ENCODE measurements around the gene ARHGDIA. TPM values are rescaled to one million over a fixed set of nuclear protein-coding genes. Genes with fewer than 3 reads are reported as not detected.

ARHGDIA gene
- total RNA-seq, 1 experiment from 2014 or later = 304 TPM

- Histone ChIP-seq H3K9me3 (replicated peaks) (no peaks in the 10 kb centered on the region), H3K27me3 (replicated peaks) (no peaks in the 10 kb centered on the region), H3K4me3 (no peak overlapping the region), H3K4me1 (replicated peaks) (peaks cover 43% of the 10 kb centered on the region), H3K36me3 (peaks cover 83% of the 10 kb centered on the region), H3K27ac (no peak overlapping the region)
- DNase-seq (ENCODE audit: low read depth in 1 of 2, low spot score in 2 of 2) = no peak
Observed at GRCh38 chr17:81902653-81903414, 31.7 kb upstream of the ARHGDIA start.

- H3K27ac ChIP-seq = no peak within 1 kb of the TSS
- peaks cover 50% of the 10 kb centered on the region for H3K4me1 ChIP-seq (replicated peaks)
- 0 out of 2 replicates have a peak within 1 kb of the TSS, but pooled peaks have one; percentile 13 for H3K4me3 ChIP-seq
- no peak for DNase-seq (ENCODE audit: low read depth in 1 of 2, low spot score in 2 of 2)
- no peaks in the 10 kb centered on the region for H3K9me3 ChIP-seq (replicated peaks)
- H3K36me3 ChIP-seq = peaks cover 83% of the 10 kb centered on the region
- no peaks in the 10 kb centered on the region for H3K27me3 ChIP-seq (replicated peaks)
Observed at GRCh38 chr17:81902023-81902652, 31.0 kb upstream of the ARHGDIA start, which contains the start of gene NPB. NPB (plus strand) TSS chr17:81902238; CDS start chr17:81902278, 40 bp downstream.

GRCh38 chr17:81901167-81902022, 30.3 kb upstream of the ARHGDIA start:
- peaks cover 83% of the 10 kb centered on the region for H3K36me3 ChIP-seq
- no peak overlapping the region for H3K4me3 ChIP-seq
- no peak overlapping the region for H3K27ac ChIP-seq
- no peak for DNase-seq (ENCODE audit: low read depth in 1 of 2, low spot score in 2 of 2)
- H3K27me3 ChIP-seq (replicated peaks) = no peaks in the 10 kb centered on the region
- peaks cover 53% of the 10 kb centered on the region for H3K4me1 ChIP-seq (replicated peaks)
- H3K9me3 ChIP-seq (replicated peaks) = no peaks in the 10 kb centered on the region

- Histone ChIP-seq H3K4me3 (no peak overlapping the region), H3K36me3 (peaks cover 83% of the 10 kb centered on the region), H3K27me3 (replicated peaks) (no peaks in the 10 kb centered on the region), H3K9me3 (replicated peaks) (no peaks in the 10 kb centered on the region), H3K4me1 (replicated peaks) (peaks cover 53% of the 10 kb centered on the region), H3K27ac (no peak overlapping the region)
- DNase-seq (ENCODE audit: low read depth in 1 of 2, low spot score in 2 of 2) = no peak
Observed at GRCh38 chr17:81900181-81900820, 29.2 kb upstream of the ARHGDIA start.

- Histone ChIP-seq H3K27me3 (replicated peaks) (no peaks in the 10 kb centered on the region), H3K27ac (peak overlapping the region; percentile 63; the same call in 1 of the 2 replicates), H3K4me3 (no peak overlapping the region), H3K4me1 (replicated peaks) (peaks cover 53% of the 10 kb centered on the region), H3K9me3 (replicated peaks) (no peaks in the 10 kb centered on the region), H3K36me3 (peaks cover 80% of the 10 kb centered on the region)
- DNase-seq (ENCODE audit: low read depth in 1 of 2, low spot score in 2 of 2) = peak in 1 of 2 experiments; percentile 53
Observed at GRCh38 chr17:81899514-81900166, 28.5 kb upstream of the ARHGDIA start.

GRCh38 chr17:81898885-81899284, 27.7 kb upstream of the ARHGDIA start:
- Histone ChIP-seq H3K4me1 (replicated peaks) (peaks cover 53% of the 10 kb centered on the region), H3K9me3 (replicated peaks) (no peaks in the 10 kb centered on the region)

GRCh38 chr17:81898029-81898866, 27.1 kb upstream of the ARHGDIA start:
- Histone ChIP-seq H3K27ac (peak overlapping the region; percentile 63), H3K4me1 (replicated peaks) (peaks cover 53% of the 10 kb centered on the region), H3K27me3 (replicated peaks) (no peaks in the 10 kb centered on the region), H3K9me3 (replicated peaks) (no peaks in the 10 kb centered on the region), H3K4me3 (no peak overlapping the region), H3K36me3 (peaks cover 75% of the 10 kb centered on the region)
- peak; percentile 97 to 98 for DNase-seq (ENCODE audit: low read depth in 1 of 2, low spot score in 2 of 2)

More at GRCh38 chr17:81898885-81899284, 27.7 kb upstream of the ARHGDIA start:
- no peak for DNase-seq (ENCODE audit: low read depth in 1 of 2, low spot score in 2 of 2)
- no peak overlapping the region for H3K4me3 ChIP-seq
- peak overlapping the region; percentile 63 for H3K27ac ChIP-seq
- H3K27me3 ChIP-seq (replicated peaks) = no peaks in the 10 kb centered on the region
- peaks cover 78% of the 10 kb centered on the region for H3K36me3 ChIP-seq

- no peak overlapping the region for H3K4me3 ChIP-seq
- no peaks in the 10 kb centered on the region for H3K27me3 ChIP-seq (replicated peaks)
- no peaks in the 10 kb centered on the region for H3K9me3 ChIP-seq (replicated peaks)
- H3K27ac ChIP-seq = no peak overlapping the region
- no peak for DNase-seq (ENCODE audit: low read depth in 1 of 2, low spot score in 2 of 2)
- H3K36me3 ChIP-seq = peaks cover 72% of the 10 kb centered on the region
- H3K4me1 ChIP-seq (replicated peaks) = peaks cover 42% of the 10 kb centered on the region
Observed at GRCh38 chr17:81895400-81895799, 24.3 kb upstream of the ARHGDIA start.

- DNase-seq (ENCODE audit: low read depth in 1 of 2, low spot score in 2 of 2) = no peak
- H3K27ac ChIP-seq = peak overlapping the region; percentile 72
- no peaks in the 10 kb centered on the region for H3K27me3 ChIP-seq (replicated peaks)
Observed at GRCh38 chr17:81891303-81891552, 20.1 kb upstream of the ARHGDIA start.

GRCh38 chr17:81890447-81891302, 19.5 kb upstream of the ARHGDIA start:
- peaks cover 76% of the 10 kb centered on the region for H3K36me3 ChIP-seq
- H3K4me1 ChIP-seq (replicated peaks) = peaks cover 29% of the 10 kb centered on the region
- no peaks in the 10 kb centered on the region for H3K9me3 ChIP-seq (replicated peaks)
- peak overlapping the region; percentile 72 for H3K27ac ChIP-seq
- H3K27me3 ChIP-seq (replicated peaks) = no peaks in the 10 kb centered on the region
- DNase-seq (ENCODE audit: low read depth in 1 of 2, low spot score in 2 of 2) = peak in 1 of 2 experiments; percentile 56
- peak overlapping the region; percentile 69 for H3K4me3 ChIP-seq

More at GRCh38 chr17:81891303-81891552, 20.1 kb upstream of the ARHGDIA start:
- Histone ChIP-seq H3K36me3 (peaks cover 76% of the 10 kb centered on the region), H3K4me3 (peak overlapping the region; percentile 69), H3K4me1 (replicated peaks) (peaks cover 25% of the 10 kb centered on the region), H3K9me3 (replicated peaks) (no peaks in the 10 kb centered on the region)

- no peak overlapping the region for H3K27ac ChIP-seq
Observed at GRCh38 chr17:81889602-81890001, 18.5 kb upstream of the ARHGDIA start.

More at GRCh38 chr17:81889602-81890001, 18.5 kb upstream of the ARHGDIA start:
- no peaks in the 10 kb centered on the region for H3K27me3 ChIP-seq (replicated peaks)
- DNase-seq (ENCODE audit: low read depth in 1 of 2, low spot score in 2 of 2) = no peak
- no peaks in the 10 kb centered on the region for H3K9me3 ChIP-seq (replicated peaks)
- H3K36me3 ChIP-seq = peaks cover 79% of the 10 kb centered on the region
- peak overlapping the region; percentile 69 for H3K4me3 ChIP-seq
- H3K4me1 ChIP-seq (replicated peaks) = peaks cover 29% of the 10 kb centered on the region

Measured in SJSA1 (cell line).